ENCODE measurements around the gene P2RY13. TPM values are rescaled to one million over a fixed set of nuclear protein-coding genes. Genes with fewer than 3 reads are reported as not detected.

P2RY13 gene
- not detected in 2 replicates for total RNA-seq

GRCh38 chr3:151329363-151329762 lies at the start of gene P2RY13:
P2RY13 (minus strand) TSS chr3:151329549; CDS start chr3:151329528, 21 bp downstream.

DNA sequence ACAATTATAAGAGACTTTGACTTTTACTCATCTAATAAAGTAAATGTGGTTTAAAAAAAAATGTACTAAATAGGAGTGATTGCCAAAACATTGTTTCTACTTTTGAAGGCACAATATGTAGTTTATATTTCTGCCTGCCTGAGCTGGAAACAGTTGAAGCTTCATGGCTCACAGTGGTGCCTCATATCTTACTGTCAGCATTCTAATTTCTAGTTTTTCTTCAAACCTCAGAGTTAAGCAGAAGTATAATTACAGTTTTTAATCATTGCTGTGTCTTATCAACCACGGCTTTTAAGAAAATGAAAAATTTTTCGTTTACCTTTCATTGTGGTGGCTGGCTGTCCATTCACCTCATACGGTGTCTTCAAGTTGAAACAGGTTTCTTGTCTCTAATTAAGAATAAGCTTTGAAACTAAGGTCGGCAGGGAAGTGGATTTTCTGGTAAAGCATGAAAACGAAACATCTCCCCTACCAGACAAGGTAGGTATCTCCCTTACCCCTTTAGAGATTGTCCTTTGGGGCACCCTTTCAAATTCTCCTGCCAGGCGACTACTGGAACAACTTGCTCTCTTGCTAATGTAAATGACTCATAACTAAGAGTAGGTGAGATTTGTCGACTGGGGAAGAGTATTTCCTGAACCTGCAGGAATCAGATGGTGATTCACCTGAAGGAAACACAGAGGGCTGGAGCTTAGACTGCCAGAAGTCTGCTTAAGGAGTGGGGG lies 12.9 kb downstream of the P2RY13 start, which contains the start of gene GPR87:
TSS of gene GPR87 (minus strand) at position 554 of the 725 bp plus-strand sequence. CDS start 16,720 bp downstream, outside the sequence.

GRCh38 chr3:151278230-151278629 lies 51.1 kb downstream of the P2RY13 start, which contains the start of gene P2RY14:
P2RY14 (minus strand) TSS chr3:151278542; CDS start chr3:151214316, 64,226 bp downstream.

Other genes starting within 250 kb of the P2RY13 start
- 0.85 and 1.3 TPM in 2 replicates for gene MED12L, start 243.9 kb downstream of the P2RY13 start, total RNA-seq
- gene GPR171, start 126.3 kb downstream of the P2RY13 start, total RNA-seq: not detected in 2 replicates
- 0.16 TPM in 1 of 2 replicates, not detected in the other for gene P2RY14, start 51.0 kb downstream of the P2RY13 start, total RNA-seq
- 0.16 TPM in 1 of 2 replicates, not detected in the other for gene GPR87, start 12.7 kb downstream of the P2RY13 start, total RNA-seq
- not detected in 2 replicates for gene P2RY12, start 55.2 kb upstream of the P2RY13 start, total RNA-seq
- 27.7 and 58.1 TPM in 2 replicates for gene IGSF10, start 131.5 kb upstream of the P2RY13 start, total RNA-seq

All from hair follicle dermal papilla cell (primary cell).